ENCODE data around the gene SESN1. TPM values are rescaled to one million over a fixed set of nuclear protein-coding genes. Genes with fewer than 3 reads are reported as not detected.

Gene SESN1
- total RNA-seq, 4 donors from 2014 or later = 10.4 to 55.9 (median 21.7) TPM

DNA sequence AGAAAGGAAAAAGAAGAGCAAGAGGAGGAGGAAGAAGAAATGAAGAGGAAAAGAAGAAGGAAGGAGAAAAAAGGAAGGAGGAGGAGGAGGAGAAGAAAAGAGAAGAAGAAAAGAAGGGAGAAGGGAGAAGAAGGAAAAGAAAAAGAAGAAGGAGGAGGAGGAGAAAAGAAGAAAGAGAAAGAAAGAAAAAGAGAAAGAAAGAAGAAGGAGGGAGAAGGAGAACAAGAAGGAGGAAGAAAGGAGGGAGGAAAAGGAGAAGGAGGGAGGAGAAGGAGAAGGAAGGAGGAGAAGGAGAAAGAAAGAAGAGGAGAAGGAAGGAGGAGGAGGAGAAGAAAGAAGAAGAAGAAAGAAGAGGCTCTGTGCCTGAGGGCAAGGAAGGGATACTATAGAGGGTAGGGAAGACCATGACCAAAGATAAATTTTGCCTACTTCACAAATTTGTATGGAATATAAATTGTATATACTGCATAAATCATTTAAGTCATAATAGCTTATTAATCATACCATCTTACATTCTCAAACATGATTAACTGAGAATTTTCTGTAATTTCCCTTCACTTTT is 55.7 kb downstream of the SESN1 start:
- H3K36me3 ChIP-seq = no peaks in the 10 kb centered on the region
- intact Hi-C loops (cut with DNase I) = no loop called here
- peaks cover 0 to 19% (median 5%) of the 10 kb centered on the region in 3 donors for H3K4me1 ChIP-seq
- no peak for DNase-seq
- no peak overlapping the region for H3K27ac ChIP-seq
- no peak overlapping the region for H3K4me3 ChIP-seq
- H3K9me3 ChIP-seq = no peaks in the 10 kb centered on the region
- TF ChIP-seq, protein P1, sequence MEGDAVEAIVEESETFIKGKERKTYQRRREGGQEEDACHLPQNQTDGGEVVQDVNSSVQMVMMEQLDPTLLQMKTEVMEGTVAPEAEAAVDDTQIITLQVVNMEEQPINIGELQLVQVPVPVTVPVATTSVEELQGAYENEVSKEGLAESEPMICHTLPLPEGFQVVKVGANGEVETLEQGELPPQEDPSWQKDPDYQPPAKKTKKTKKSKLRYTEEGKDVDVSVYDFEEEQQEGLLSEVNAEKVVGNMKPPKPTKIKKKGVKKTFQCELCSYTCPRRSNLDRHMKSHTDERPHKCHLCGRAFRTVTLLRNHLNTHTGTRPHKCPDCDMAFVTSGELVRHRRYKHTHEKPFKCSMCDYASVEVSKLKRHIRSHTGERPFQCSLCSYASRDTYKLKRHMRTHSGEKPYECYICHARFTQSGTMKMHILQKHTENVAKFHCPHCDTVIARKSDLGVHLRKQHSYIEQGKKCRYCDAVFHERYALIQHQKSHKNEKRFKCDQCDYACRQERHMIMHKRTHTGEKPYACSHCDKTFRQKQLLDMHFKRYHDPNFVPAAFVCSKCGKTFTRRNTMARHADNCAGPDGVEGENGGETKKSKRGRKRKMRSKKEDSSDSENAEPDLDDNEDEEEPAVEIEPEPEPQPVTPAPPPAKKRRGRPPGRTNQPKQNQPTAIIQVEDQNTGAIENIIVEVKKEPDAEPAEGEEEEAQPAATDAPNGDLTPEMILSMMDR (IDR thresholded peaks at IDR 0.05) = no peak
- TF ChIP-seq POLR2A (IDR thresholded peaks at IDR 0.05) = no peak
- no peaks in the 10 kb centered on the region for H3K27me3 ChIP-seq

- DNase-seq = no peak
- H3K27me3 ChIP-seq = no peaks in the 10 kb centered on the region
- H3K4me1 ChIP-seq = peaks cover 0 to 34% (median 5%) of the 10 kb centered on the region in 3 donors
- TF ChIP-seq, protein P1 (IDR thresholded peaks at IDR 0.05) = no peak
- no peak for TF ChIP-seq POLR2A (IDR thresholded peaks at IDR 0.05)
- intact Hi-C loops (cut with DNase I) = no loop called here
- H3K36me3 ChIP-seq = no peaks in the 10 kb centered on the region
- 72 to 79% methylated on average over 5 of the region's 5 CpGs for WGBS, 2 donors
- no peaks in the 10 kb centered on the region for H3K9me3 ChIP-seq
- no peak overlapping the region for H3K27ac ChIP-seq
- no peak overlapping the region for H3K4me3 ChIP-seq
These were observed 57.9 kb downstream of the SESN1 start for GRCh38 chr6:109036574-109037294.

DNA sequence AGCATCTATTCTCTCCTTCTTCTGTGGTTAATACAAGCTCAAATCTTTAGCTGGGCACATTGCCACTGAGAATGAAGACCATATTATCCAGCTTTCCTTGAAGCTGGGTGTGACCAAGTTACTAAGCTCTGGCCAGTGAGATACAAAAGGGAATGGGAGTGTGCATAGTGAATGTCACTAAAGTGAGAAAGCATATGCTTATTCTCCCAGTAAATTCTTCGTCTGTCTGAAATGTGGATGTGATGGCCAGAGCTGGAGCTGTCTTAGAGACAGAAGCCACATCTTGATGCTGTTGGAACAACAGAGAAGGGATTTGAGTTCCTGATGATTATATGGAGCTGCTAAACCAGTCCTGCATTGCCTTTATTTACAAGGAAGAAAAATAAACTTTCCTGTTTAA is 60.1 kb downstream of the SESN1 start:
- peaks cover 0 to 34% (median 5%) of the 10 kb centered on the region in 3 donors for H3K4me1 ChIP-seq
- H3K4me3 ChIP-seq = no peak overlapping the region
- TF ChIP-seq, protein P1 (IDR thresholded peaks at IDR 0.05) = no peak
- no peak for TF ChIP-seq POLR2A (IDR thresholded peaks at IDR 0.05)
- H3K27ac ChIP-seq = no peak overlapping the region
- 63 to 93% methylated on average over 1 of the region's 1 CpG for WGBS, 2 donors
- intact Hi-C loops (cut with DNase I) = no loop called here
- no peak for DNase-seq
- no peaks in the 10 kb centered on the region for H3K9me3 ChIP-seq
- no peaks in the 10 kb centered on the region for H3K36me3 ChIP-seq
- H3K27me3 ChIP-seq = no peaks in the 10 kb centered on the region

DNA sequence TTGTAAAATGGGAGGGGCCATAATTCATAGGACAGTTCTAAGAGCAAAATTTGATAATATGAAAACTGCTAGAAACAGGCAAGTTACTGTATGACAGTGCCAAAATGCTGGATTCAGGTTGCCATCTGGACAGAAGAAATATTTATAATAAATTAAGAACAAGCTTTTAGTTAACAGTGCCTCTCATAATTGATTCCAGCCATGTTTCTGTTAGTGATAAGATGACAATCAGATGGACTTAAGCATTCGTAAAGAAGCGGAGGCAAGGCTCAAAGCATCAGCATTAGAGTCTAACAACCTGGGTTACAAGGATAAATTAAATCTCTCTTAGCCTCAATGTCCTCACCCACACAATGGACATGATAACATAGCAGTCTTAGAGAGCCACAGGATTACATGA is 61.0 kb downstream of the SESN1 start:
- 80 to 87% methylated on average over 2 of the region's 2 CpGs for WGBS, 2 donors

DNA sequence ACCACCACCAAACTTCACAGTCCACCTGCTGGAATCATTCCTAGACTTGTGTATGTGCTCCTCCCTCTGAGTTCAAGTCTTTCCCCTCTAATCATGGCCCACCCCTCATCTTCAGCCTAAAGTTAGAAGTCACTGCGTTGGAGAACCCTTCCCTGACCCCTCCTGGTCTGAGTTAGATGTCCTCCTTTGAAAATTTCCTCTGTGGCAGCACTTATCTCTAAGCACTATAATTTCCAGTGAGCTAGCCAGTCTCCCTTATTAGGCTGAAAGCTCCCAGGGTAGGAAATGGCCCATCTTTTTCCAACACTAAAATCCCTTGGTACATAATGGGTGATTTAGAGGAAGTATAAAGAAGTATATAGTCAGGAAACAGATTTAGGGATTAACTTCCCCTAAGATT is 63.2 kb downstream of the SESN1 start:
- no peaks in the 10 kb centered on the region for H3K36me3 ChIP-seq
- peaks cover 0 to 24% (median 0%) of the 10 kb centered on the region in 3 donors for H3K4me1 ChIP-seq
- WGBS, 2 donors = 78 to 100% methylated on average over 1 of the region's 1 CpG
- DNase-seq = no peak
- H3K9me3 ChIP-seq = no peaks in the 10 kb centered on the region
- H3K27me3 ChIP-seq = no peaks in the 10 kb centered on the region
- intact Hi-C loops (cut with DNase I) = no loop called here
- TF ChIP-seq, protein P1 (IDR thresholded peaks at IDR 0.05) = no peak
- no peak for TF ChIP-seq POLR2A (IDR thresholded peaks at IDR 0.05)
- no peak overlapping the region for H3K4me3 ChIP-seq
- H3K27ac ChIP-seq = no peak overlapping the region

More for the DNA sequence above, 61.0 kb downstream of the SESN1 start:
- Histone ChIP-seq H3K36me3 (no peaks in the 10 kb centered on the region), H3K9me3 (no peaks in the 10 kb centered on the region), H3K27me3 (no peaks in the 10 kb centered on the region), H3K4me1 (peaks cover 0 to 34% (median 5%) of the 10 kb centered on the region in 3 donors), H3K27ac (no peak overlapping the region), H3K4me3 (no peak overlapping the region)
- no peak for TF ChIP-seq POLR2A (IDR thresholded peaks at IDR 0.05)
- TF ChIP-seq, protein P1 (IDR thresholded peaks at IDR 0.05) = no peak
- DNase-seq = no peak
- intact Hi-C loops (cut with DNase I) = no loop called here
